Measurements from ENCODE around the gene SECISBP2. TPM values are rescaled to one million over a fixed set of nuclear protein-coding genes. Genes with fewer than 3 reads are reported as not detected.
A peak's percentile ranks its signal among the peaks of the same experiment; 100 is the strongest.

The SECISBP2 gene
- total and polyA plus RNA-seq, 2 of the 13 experiments (the other 11 are each of a cell fraction or from before 2014, with no cell fraction given) = 32.4 to 38.0 TPM

- TF ChIP-seq THAP7 (CRISPR knock-in tag; IDR thresholded peaks at IDR 0.05) (no peak), ZNF563 (CRISPR knock-in tag; IDR thresholded peaks at IDR 0.05) (peak; percentile 83), NFYB (CRISPR knock-in tag; IDR thresholded peaks at IDR 0.05) (peak; percentile 96), PRMT3 (CRISPR knock-in tag; IDR thresholded peaks at IDR 0.05; ENCODE audit: borderline replicate concordance, low read depth) (no peak; the same call in 1 of the 2 replicates), ZBTB25 (CRISPR knock-in tag; IDR thresholded peaks at IDR 0.05) (peak; percentile 36), POGZ (CRISPR knock-in tag; IDR thresholded peaks at IDR 0.05) (peak; percentile 81; the same call in 1 of the 2 replicates), ATF6 (CRISPR knock-in tag; conservative IDR thresholded peaks at IDR 0.05) (no peak), ZBTB14 (CRISPR knock-in tag; IDR thresholded peaks at IDR 0.05) (no peak), ZFP37 (CRISPR knock-in tag; IDR thresholded peaks at IDR 0.05; ENCODE audit: borderline replicate concordance) (no peak), SMYD3 (CRISPR knock-in tag; IDR thresholded peaks at IDR 0.05) (no peak), ZNF570 (CRISPR knock-in tag; IDR thresholded peaks at IDR 0.05; ENCODE audit: borderline replicate concordance) (no peak), ZNF605 (CRISPR knock-in tag; IDR thresholded peaks at IDR 0.05) (0 out of 2 replicates have a peak, but pooled peaks have one; percentile 35), ZNF589 (CRISPR knock-in tag; conservative IDR thresholded peaks at IDR 0.05) (no peak; the same call in 1 of the 2 replicates), ZHX1 (CRISPR knock-in tag; IDR thresholded peaks at IDR 0.05; ENCODE audit: low read depth) (peak; percentile 96), ZNF761 (CRISPR knock-in tag; conservative IDR thresholded peaks at IDR 0.05) (no peak), ZNF788 (CRISPR knock-in tag; IDR thresholded peaks at IDR 0.05; ENCODE audit: borderline replicate concordance) (peak; percentile 49; the same call in 1 of the 2 replicates), ZNF780A (CRISPR knock-in tag; IDR thresholded peaks at IDR 0.05) (0 out of 2 replicates have a peak, but pooled peaks have one; percentile 57), ZNF253 (CRISPR knock-in tag; IDR thresholded peaks at IDR 0.05; ENCODE audit: borderline replicate concordance) (no peak), KDM1A (CRISPR knock-in tag; IDR thresholded peaks at IDR 0.05) (no peak)
Measured at GRCh38 chr9:89310475-89311345, 7.6 kb upstream of the SECISBP2 start, which contains the start of gene CKS2 (continued).
